ENCODE data around the gene RABGGTA. TPM values are rescaled to one million over a fixed set of nuclear protein-coding genes. Genes with fewer than 3 reads are reported as not detected.

The RABGGTA gene
- total RNA-seq, 1 donor from 2014 or later, result 27.0 TPM

GRCh38 chr14:24308342-24309124 lies 37.1 kb upstream of the RABGGTA start:
- no peak for DNase-seq (ENCODE audit: low spot score)
- no peak overlapping the region for H3K4me3 Mint-ChIP-seq (ENCODE audit: unreplicated experiment)
- no peaks in the 10 kb centered on the region for H3K9me3 Mint-ChIP-seq (ENCODE audit: low read depth)
- H3K27me3 Mint-ChIP-seq (ENCODE audit: low read depth), result no peaks in the 10 kb centered on the region
- H3K27ac Mint-ChIP-seq (ENCODE audit: unreplicated experiment), result peak overlapping the region; percentile 8
- peak; percentile 35 for TF ChIP-seq CTCF (IDR thresholded peaks at IDR 0.05)
- peaks cover 25% of the 10 kb centered on the region for H3K36me3 Mint-ChIP-seq (ENCODE audit: low read depth)
- peaks cover 6% of the 10 kb centered on the region for H3K4me1 Mint-ChIP-seq (ENCODE audit: low read depth)

- DNase-seq (ENCODE audit: low spot score), result no peak
- Mint-ChIP-seq H3K4me3 (ENCODE audit: unreplicated experiment) (no peak within 1 kb of the TSS), H3K27me3 (ENCODE audit: low read depth) (no peaks in the 10 kb centered on the region)
These were observed 36.4 kb upstream of the RABGGTA start, which contains the start of gene CIDEB for GRCh38 chr14:24307575-24308341. TSS of gene CIDEB (minus strand) at chr14:24307977. CDS start at chr14:24307858, 119 bp downstream.

GRCh38 chr14:24307156-24307574 lies 35.8 kb upstream of the RABGGTA start:
- H3K27ac Mint-ChIP-seq (ENCODE audit: unreplicated experiment), result no peak overlapping the region
- no peak for TF ChIP-seq CTCF (IDR thresholded peaks at IDR 0.05)
- no peak overlapping the region for H3K4me3 Mint-ChIP-seq (ENCODE audit: unreplicated experiment)
- peaks cover 27% of the 10 kb centered on the region for H3K36me3 Mint-ChIP-seq (ENCODE audit: low read depth)
- no peaks in the 10 kb centered on the region for H3K27me3 Mint-ChIP-seq (ENCODE audit: low read depth)
- no peak for DNase-seq (ENCODE audit: low spot score)
- no peaks in the 10 kb centered on the region for H3K9me3 Mint-ChIP-seq (ENCODE audit: low read depth)
- peaks cover 6% of the 10 kb centered on the region for H3K4me1 Mint-ChIP-seq (ENCODE audit: low read depth)

More at GRCh38 chr14:24307575-24308341, 36.4 kb upstream of the RABGGTA start, which contains the start of gene CIDEB:
- H3K27ac Mint-ChIP-seq (ENCODE audit: unreplicated experiment), result peak within 1 kb of the TSS; percentile 8
- H3K9me3 Mint-ChIP-seq (ENCODE audit: low read depth), result no peaks in the 10 kb centered on the region
- peaks cover 27% of the 10 kb centered on the region for H3K36me3 Mint-ChIP-seq (ENCODE audit: low read depth)
- peaks cover 6% of the 10 kb centered on the region for H3K4me1 Mint-ChIP-seq (ENCODE audit: low read depth)
- peak; percentile 94 for TF ChIP-seq CTCF (IDR thresholded peaks at IDR 0.05)

- Mint-ChIP-seq H3K27ac (ENCODE audit: unreplicated experiment) (no peak overlapping the region), H3K36me3 (ENCODE audit: low read depth) (peaks cover 26% of the 10 kb centered on the region), H3K4me1 (ENCODE audit: low read depth) (peaks cover 22% of the 10 kb centered on the region), H3K4me3 (ENCODE audit: unreplicated experiment) (no peak overlapping the region), H3K27me3 (ENCODE audit: low read depth) (no peaks in the 10 kb centered on the region), H3K9me3 (ENCODE audit: low read depth) (no peaks in the 10 kb centered on the region)
- DNase-seq (ENCODE audit: low spot score), result no peak
- no peak for TF ChIP-seq CTCF (IDR thresholded peaks at IDR 0.05)
These were observed 32.6 kb upstream of the RABGGTA start for GRCh38 chr14:24304019-24304387.

GRCh38 chr14:24300326-24300980 lies 29.1 kb upstream of the RABGGTA start:
- Mint-ChIP-seq H3K27ac (ENCODE audit: unreplicated experiment) (peak overlapping the region; percentile 79), H3K27me3 (ENCODE audit: low read depth) (no peaks in the 10 kb centered on the region), H3K9me3 (ENCODE audit: low read depth) (no peaks in the 10 kb centered on the region), H3K4me3 (ENCODE audit: unreplicated experiment) (peak overlapping the region; percentile 91), H3K4me1 (ENCODE audit: low read depth) (peaks cover 39% of the 10 kb centered on the region), H3K36me3 (ENCODE audit: low read depth) (peaks cover 28% of the 10 kb centered on the region)
- no peak for DNase-seq (ENCODE audit: low spot score)
- no peak for TF ChIP-seq CTCF (IDR thresholded peaks at IDR 0.05)
